Inferior parietal cortex (tissue), 1 donor: ENCODE data around the gene ANKRD27.

Experiments
- DNase-seq: peaks from one replicate; pipeline ENCODE4 v3.0.0-alpha.2; 2016; ENCODE audit errors: extremely low spot score

Gene ANKRD27

GRCh38 chr19:32555786-32556185 is 119.2 kb downstream of the ANKRD27 start:
- DNase-seq = no peak

GRCh38 chr19:32550666-32551065 is 124.3 kb downstream of the ANKRD27 start:
- DNase-seq = peak; percentile 51
